Cortex of kidney (tissue), 1 donor: ENCODE measurements around the gene CDH16.
"Not testable (repeated sequence)": the region's sequence is repeated elsewhere in the genome, so short reads cannot be mapped to it uniquely, and the experiment has no call there.

Source experiments
- DNase-seq: peaks from one replicate; lab custom pipeline; 2025; lab: John Stamatoyannopoulos, UW

CDH16 gene

GRCh38 chr16:66947302-66948065 is 28.8 kb upstream of the CDH16 start:
- no peak for DNase-seq

GRCh38 chr16:66946974-66947301 is 28.3 kb upstream of the CDH16 start:
- no peak for DNase-seq

GRCh38 chr16:66946541-66946940 is 27.9 kb upstream of the CDH16 start:
- DNase-seq, result no peak

- DNase-seq, result no peak
Observed at GRCh38 chr16:66945939-66946338, 27.3 kb upstream of the CDH16 start.

GRCh38 chr16:66944971-66945370 is 26.3 kb upstream of the CDH16 start:
- DNase-seq, result not testable (repeated sequence)

GRCh38 chr16:66944054-66944441 is 25.4 kb upstream of the CDH16 start:
- DNase-seq, result no peak

- no peak for DNase-seq
Observed at GRCh38 chr16:66943426-66944053, 24.9 kb upstream of the CDH16 start.

- DNase-seq, result no peak
Observed at GRCh38 chr16:66942981-66943380, 24.3 kb upstream of the CDH16 start.

GRCh38 chr16:66940236-66940635 is 21.6 kb upstream of the CDH16 start:
- DNase-seq, result no peak

GRCh38 chr16:66939366-66939765 is 20.7 kb upstream of the CDH16 start:
- DNase-seq, result no peak

- DNase-seq, result no peak
Observed at GRCh38 chr16:66937725-66938337, 19.1 kb upstream of the CDH16 start.

GRCh38 chr16:66936889-66937554 is 18.3 kb upstream of the CDH16 start:
- DNase-seq, result no peak

- no peak for DNase-seq
Observed at GRCh38 chr16:66936462-66936861, 17.8 kb upstream of the CDH16 start.

- no peak for DNase-seq
Observed at GRCh38 chr16:66935314-66936011, 16.8 kb upstream of the CDH16 start, which contains the start of gene CES2. CES2 (plus strand) TSS chr16:66935516; CDS start chr16:66935636, 120 bp downstream.

- DNase-seq, result not testable (repeated sequence)
Observed at GRCh38 chr16:66934839-66935313, 16.2 kb upstream of the CDH16 start.

- peak; percentile 45 for DNase-seq
Observed at GRCh38 chr16:66934138-66934838, 15.6 kb upstream of the CDH16 start, which contains the start of gene CIAO2B. CIAO2B (minus strand) TSS chr16:66934402; CDS start chr16:66934364, 38 bp downstream.

GRCh38 chr16:66933776-66934137 is 15.1 kb upstream of the CDH16 start:
- DNase-seq, result no peak

- DNase-seq, result no peak
Observed at GRCh38 chr16:66932076-66932475, 13.4 kb upstream of the CDH16 start.

- no peak for DNase-seq
Observed at GRCh38 chr16:66931665-66932064, 13.0 kb upstream of the CDH16 start.

- no peak for DNase-seq
Observed at GRCh38 chr16:66930189-66930588, 11.5 kb upstream of the CDH16 start.

- no peak for DNase-seq
Observed at GRCh38 chr16:66928702-66929388, 10.2 kb upstream of the CDH16 start.
